GM11168 (cell line): ENCODE data around the gene SLC9A8.

Source experiments
- in situ Hi-C: fragments of 300-500 bp; cut with MboI; formaldehyde crosslinking; loops from one replicate; pipeline ENCODE4 v1.12.0; 2022; ENCODE audit warnings: low sequenced_read_pairs; ENCODE audit not compliant: unreplicated experiment

Gene SLC9A8

DNA sequence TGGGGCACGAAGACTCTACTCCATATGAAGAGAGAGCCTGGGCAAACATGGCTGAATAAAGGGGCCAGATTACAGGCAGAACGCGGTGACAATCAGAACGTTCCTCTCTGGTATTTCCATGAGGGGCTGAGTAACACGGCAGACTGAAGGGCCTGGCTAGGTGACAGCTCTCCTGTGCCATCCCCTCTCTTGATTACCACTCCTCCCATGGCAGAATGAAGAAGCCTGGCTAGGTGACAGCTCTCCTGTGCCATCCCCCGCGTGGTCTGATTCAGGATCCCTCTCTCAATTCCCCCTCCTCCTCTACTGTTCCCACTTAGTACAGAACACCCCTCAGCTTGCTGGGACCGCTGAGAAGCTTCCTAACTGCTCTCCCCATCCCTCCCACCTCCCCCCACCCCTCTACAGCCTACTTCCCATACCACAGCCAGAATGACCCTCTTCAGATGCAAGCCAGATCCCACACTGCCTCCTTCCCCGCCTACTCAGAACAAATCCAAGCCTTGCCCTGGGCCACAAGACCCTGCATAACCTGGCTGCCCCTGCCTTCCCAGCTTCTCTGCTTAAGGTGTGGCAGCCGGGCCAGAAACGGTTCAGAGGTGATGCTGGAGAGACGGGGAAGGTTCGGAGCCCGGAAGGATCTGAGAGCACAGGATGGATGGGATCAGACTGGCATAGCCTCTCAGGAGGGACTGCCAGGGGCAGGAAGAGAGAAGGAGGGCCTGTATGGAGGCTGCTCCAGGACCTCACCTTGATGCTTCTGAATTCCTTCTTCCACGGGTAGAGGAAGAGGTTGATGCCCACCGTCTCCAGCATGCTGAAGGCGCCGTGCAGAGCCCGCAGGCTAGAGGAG is 95.0 kb downstream of the SLC9A8 start:
- in situ Hi-C loops: no loop called here

- in situ Hi-C loops: no loop called here
Measured at GRCh38 chr20:49908258-49908565, 95.6 kb downstream of the SLC9A8 start.

GRCh38 chr20:49909499-49910339 is 97.1 kb downstream of the SLC9A8 start:
- in situ Hi-C loops: no loop called here

- in situ Hi-C loops: no loop called here
Measured at GRCh38 chr20:49910340-49910706, 97.7 kb downstream of the SLC9A8 start.

DNA sequence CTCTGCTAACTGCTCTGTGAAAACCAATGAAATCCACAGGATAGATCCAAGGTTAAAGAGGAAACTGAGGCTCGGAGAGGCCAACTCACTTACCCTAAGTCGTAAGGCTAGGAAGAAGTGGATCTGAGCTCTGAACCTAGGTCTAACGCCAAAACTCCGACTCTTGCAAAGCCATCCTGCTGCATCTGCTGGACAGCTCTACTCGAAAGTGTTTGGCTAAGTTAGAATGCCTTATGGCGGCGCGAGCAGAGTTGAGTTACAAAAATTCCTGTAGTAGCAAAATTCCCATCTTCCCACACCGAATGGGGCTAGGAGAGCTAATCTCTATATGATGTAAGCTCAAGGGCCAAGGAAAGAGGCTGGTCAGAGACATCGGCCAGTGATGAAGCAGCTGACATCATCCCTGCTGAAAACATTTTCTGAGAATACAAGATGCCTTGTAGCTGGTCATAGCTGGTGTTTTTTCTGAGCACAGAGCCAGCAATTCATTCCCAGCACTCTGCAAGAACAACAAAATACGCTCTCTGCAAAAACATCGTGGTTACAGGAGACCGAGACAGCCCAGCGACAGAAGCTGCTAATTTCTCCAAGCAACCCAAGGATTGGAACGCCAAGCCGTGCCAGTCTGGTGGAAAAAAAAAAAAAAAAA is 100.9 kb downstream of the SLC9A8 start:
- in situ Hi-C loops: no loop called here

GRCh38 chr20:49914310-49915117 is 101.9 kb downstream of the SLC9A8 start:
- in situ Hi-C loops: no loop called here

GRCh38 chr20:49915118-49915379 is 102.4 kb downstream of the SLC9A8 start:
- in situ Hi-C loops: no loop called here

GRCh38 chr20:49915380-49916145 is 102.9 kb downstream of the SLC9A8 start, which contains the start of gene SPATA2:
Gene SPATA2, minus strand, starts transcription at chr20:49915529. Its CDS starts 7,039 bp downstream, at chr20:49908490.
- in situ Hi-C loops: no loop called here

GRCh38 chr20:49916146-49917002 is 103.7 kb downstream of the SLC9A8 start:
- in situ Hi-C loops: no loop called here

DNA sequence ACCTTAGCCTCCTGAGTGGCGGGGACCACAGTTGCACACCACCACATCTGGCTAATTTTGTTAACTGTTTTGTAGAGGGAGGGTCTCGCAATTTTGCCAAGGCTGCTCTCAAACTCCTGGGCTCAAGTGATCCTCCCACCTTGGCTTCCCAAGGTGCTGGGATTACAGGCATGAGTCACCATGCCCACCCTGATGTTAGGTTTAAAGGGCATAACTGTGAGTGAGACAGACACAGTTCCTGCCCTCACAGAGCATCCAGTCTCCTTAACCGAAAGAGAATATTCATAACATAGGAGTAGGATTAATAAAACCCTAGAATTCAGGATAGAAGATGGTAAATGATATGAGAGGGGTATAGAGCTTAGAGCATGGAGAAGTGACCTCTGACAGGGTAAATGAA is 105.8 kb downstream of the SLC9A8 start:
- in situ Hi-C loops: no loop called here

DNA sequence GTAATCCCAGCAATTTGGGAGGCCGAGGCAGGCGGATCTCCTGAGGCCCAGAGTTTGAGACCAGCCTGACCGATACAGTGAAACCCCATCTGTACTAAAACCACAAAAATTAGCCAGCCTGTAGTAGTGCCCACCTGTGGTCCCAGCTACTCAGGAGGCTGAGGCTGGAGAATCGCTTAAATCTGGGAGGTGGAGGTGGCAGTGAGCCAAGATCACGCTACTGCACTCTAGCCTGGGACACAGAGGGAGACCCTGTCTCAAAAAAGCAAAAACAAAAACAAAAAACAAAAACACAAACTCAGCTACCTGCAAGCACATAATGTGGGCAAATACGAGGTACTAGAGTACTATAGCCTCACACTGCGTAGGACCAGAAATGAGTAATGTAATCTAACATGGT is 106.4 kb downstream of the SLC9A8 start:
- in situ Hi-C loops: no loop called here

DNA sequence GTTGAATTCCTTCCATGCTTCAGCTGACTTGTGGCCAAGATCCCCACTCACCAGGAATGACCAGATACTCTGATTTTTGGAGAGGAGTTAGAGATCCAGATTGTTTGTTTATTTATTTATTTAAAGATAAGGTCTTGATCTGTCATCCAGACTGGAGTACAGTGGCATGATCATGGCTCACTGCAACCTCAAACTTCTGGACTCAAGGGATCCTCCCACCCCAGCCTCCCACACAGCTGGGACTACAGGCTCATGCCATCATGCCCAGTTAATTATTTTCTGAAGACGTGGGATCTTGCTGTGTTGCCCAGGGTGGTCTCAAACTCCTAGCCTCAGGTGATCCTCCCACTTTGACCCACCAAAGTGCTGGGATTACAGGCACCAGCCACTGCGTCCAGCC is 106.8 kb downstream of the SLC9A8 start:
- in situ Hi-C loops: no loop called here

DNA sequence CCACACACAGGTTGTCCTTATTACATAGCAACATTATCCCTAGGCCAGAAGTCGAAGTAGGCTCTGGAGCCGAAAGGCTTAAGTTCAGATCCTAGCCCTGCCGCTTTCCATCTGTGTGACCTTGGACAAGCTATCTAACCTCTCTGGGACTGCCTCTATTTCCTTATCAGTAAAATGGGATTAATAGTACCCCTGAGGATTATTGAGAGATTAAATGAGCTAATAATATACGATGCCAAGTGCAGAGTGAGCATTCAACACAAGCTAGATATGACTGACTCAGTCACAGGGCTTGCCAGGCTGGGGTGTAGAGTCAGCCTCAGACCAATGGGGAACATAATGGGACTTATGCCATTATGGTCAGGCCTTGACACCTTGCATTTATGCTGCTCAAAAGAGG is 111.6 kb downstream of the SLC9A8 start:
- in situ Hi-C loops: no loop called here

DNA sequence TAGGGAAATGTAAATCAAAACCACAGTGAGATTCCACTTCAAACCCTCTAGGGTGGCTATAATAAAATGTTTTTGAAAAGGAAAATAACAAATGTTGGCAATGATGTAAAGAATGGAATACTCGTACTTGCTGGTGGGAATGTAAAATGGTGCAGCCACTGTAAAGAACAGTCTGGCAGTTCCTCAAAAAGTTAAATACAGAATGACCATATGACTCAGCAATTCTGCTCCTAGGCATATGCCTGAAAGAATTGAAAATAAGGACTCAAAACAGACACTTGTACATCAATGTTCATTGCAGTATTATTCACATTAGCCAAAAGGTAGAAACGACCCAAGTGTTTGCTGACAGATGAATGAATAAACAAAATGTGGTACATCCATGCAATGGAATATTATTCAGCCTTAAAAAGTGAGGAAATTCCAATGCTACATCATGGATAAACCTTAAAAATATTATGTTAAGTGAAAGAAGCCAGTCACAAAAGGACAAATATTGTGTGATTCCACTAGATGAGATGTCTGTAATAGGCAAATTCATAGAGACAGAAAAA is 113.3 kb downstream of the SLC9A8 start:
- in situ Hi-C loops: no loop called here

DNA sequence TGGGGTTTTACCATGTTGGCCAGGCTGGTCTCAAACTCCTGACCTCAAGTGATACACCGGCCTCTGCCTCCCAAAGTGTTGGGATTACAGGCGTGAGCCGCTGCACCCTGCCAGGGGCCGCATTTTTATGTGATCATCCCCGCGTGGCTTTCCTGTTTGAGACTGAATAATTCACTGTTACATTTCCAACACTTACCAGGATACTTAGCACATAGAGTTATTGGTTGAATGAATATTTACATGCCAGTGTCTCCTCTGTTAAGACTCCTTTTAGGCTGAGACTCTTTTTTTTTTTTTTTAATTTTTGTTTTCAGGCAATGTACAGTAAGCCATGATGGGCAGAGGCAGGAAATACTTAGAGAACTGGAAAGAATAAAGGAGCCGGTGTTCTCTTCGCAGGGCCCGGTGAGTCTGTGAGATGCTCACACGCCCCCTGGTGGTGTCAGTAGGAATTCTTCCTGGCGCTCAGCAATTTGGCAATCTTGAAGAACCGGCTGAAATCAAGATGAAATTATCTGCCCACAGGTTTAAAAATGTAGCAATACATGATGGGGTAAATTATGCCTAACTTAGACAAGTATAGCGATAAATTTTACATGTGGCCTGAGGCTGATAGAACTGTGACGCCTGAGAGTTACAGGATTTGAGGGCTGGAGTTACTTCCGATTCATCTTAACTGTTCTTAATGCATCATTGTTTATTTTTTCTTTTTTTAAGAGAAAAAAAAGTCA is 115.9 kb downstream of the SLC9A8 start:
- in situ Hi-C loops: no loop called here

GRCh38 chr20:49929142-49929494 is 116.5 kb downstream of the SLC9A8 start:
- in situ Hi-C loops: no loop called here

- in situ Hi-C loops: no loop called here
Measured at GRCh38 chr20:49935746-49936152, 123.1 kb downstream of the SLC9A8 start.
